Endodermal cell (in vitro differentiated cells): ENCODE measurements around the gene ARHGAP26. TPM values are rescaled to one million over a fixed set of nuclear protein-coding genes. Genes with fewer than 3 reads are reported as not detected.

Experiments used
- DNase-seq: peaks from one replicate; pipeline ENCODE4 v3.0.0-alpha.2; 2017
- H3K27ac ChIP-seq: 2 replicates; pipeline ENCODE4 v1.5.1; 2013; ENCODE audit warnings: mild to moderate bottlenecking, low read depth, low read length, moderate library complexity
- H3K27me3 ChIP-seq: 2 replicates; pipeline ENCODE4 v1.6.1; 2013; ENCODE audit warnings: mild to moderate bottlenecking, low read length, moderate library complexity; ENCODE audit not compliant: insufficient read depth, control insufficient read depth, poor library complexity, severe bottlenecking
- H3K36me3 ChIP-seq: 2 replicates; pipeline ENCODE4 v1.7.0; 2013; ENCODE audit warnings: mild to moderate bottlenecking, low read length, moderate library complexity; ENCODE audit not compliant: control insufficient read depth, insufficient read depth
- H3K4me1 ChIP-seq: one replicate; pipeline ENCODE4 v1.7.0; 2013; ENCODE audit warnings: low read length; ENCODE audit not compliant: control insufficient read depth, insufficient read depth
- H3K4me3 ChIP-seq: 2 replicates; pipeline ENCODE4 v1.5.1; 2013; ENCODE audit warnings: mild to moderate bottlenecking, low read length, moderate library complexity
- H3K9ac ChIP-seq: 2 replicates; pipeline ENCODE4 v1.6.1; 2013; ENCODE audit warnings: mild to moderate bottlenecking, low read length, moderate library complexity; ENCODE audit not compliant: poor library complexity, severe bottlenecking; ENCODE audit errors: extremely low read depth
- H3K9me3 ChIP-seq: 2 replicates; pipeline ENCODE4 v1.6.1; 2013; ENCODE audit warnings: mild to moderate bottlenecking, low read length, moderate library complexity; ENCODE audit not compliant: control insufficient read depth
- H3K27ac Mint-ChIP-seq: 2 replicates; pipeline ENCODE4 v1.8.0; 2020; ENCODE audit warnings: mixed read lengths
- H3K27me3 Mint-ChIP-seq: 2 replicates; pipeline ENCODE4 v1.8.0; 2021; ENCODE audit warnings: mild to moderate bottlenecking, mixed read lengths; ENCODE audit not compliant: insufficient read depth
- H3K36me3 Mint-ChIP-seq: 2 replicates; pipeline ENCODE4 v1.8.0; 2020; ENCODE audit warnings: low read depth, mixed read lengths
- H3K4me1 Mint-ChIP-seq: 2 replicates; pipeline ENCODE4 v1.8.0; 2020; ENCODE audit warnings: mixed read lengths
- H3K4me3 Mint-ChIP-seq: 2 replicates; pipeline ENCODE4 v1.8.0; 2020; ENCODE audit warnings: mild to moderate bottlenecking, moderate library complexity, mixed read lengths
- H3K9me3 Mint-ChIP-seq: 2 replicates; pipeline ENCODE4 v1.8.0; 2020; ENCODE audit warnings: mild to moderate bottlenecking, mixed read lengths
- CTCF ChIP-seq: fragments of 200-600 bp; sonication (generic); conservative IDR thresholded peaks from 2 replicates; pipeline ENCODE4 v1.5.0; 2021; ENCODE audit warnings: antibody characterized with exemption, mild to moderate bottlenecking
- WGBS, 2 experiments: methylation state at CpG; one replicate each; pipeline versions ENCODE4 v1.1.5 to v1.1.7; 2013; ENCODE audit warnings: missing lambda C conversion rate in 2 of 2, mixed read lengths in 1 of 2; ENCODE audit not compliant: insufficient coverage in 1 of 2, insufficient read length in 1 of 2; 5-methylcytosine and 5-hydroxymethylcytosine counted together
- total RNA-seq, 2 donors: library from RNA; stranded (reverse); fragmentation: NEBNext Ultra II Directional in 1 of 2; extraction: Animal tissue kit (Norgen Biotek cat#: 25700) in 1 of 2; gene quantifications; 2 replicates in 1 of 2; 3 replicates in 1 of 2; pipeline ENCODE4 v1.2.1, GENCODE V29; 2021

Gene ARHGAP26
- total RNA-seq, 2 donors from 2014 or later, result 49.2 to 60.5 TPM

GRCh38 chr5:142901476-142902185 is 131.5 kb downstream of the ARHGAP26 start:
- no peak for DNase-seq
- Histone ChIP-seq H3K4me3 (no peak overlapping the region), H3K36me3 (peaks cover 31% of the 10 kb centered on the region), H3K27me3 (no peaks in the 10 kb centered on the region), H3K9ac (no peak overlapping the region), H3K9me3 (no peaks in the 10 kb centered on the region), H3K27ac (peak overlapping the region; percentile 58), H3K4me1 (peaks cover 29% of the 10 kb centered on the region)
- Mint-ChIP-seq H3K4me3 (no peak overlapping the region), H3K27ac (peak overlapping the region; percentile 80), H3K27me3 (no peaks in the 10 kb centered on the region), H3K9me3 (no peaks in the 10 kb centered on the region), H3K4me1 (peaks cover 58% of the 10 kb centered on the region), H3K36me3 (peaks cover 36% of the 10 kb centered on the region)
- 75 to 88% methylated on average over 2 to 3 of the region's 3 CpGs for WGBS, 2 experiments
- no peak for TF ChIP-seq CTCF

GRCh38 chr5:142902186-142902965 is 132.2 kb downstream of the ARHGAP26 start:
- Histone ChIP-seq H3K9me3 (no peaks in the 10 kb centered on the region), H3K4me1 (peaks cover 23% of the 10 kb centered on the region), H3K27ac (peak overlapping the region; percentile 58), H3K9ac (no peak overlapping the region), H3K36me3 (peaks cover 31% of the 10 kb centered on the region), H3K27me3 (no peaks in the 10 kb centered on the region), H3K4me3 (no peak overlapping the region)
- H3K4me3 Mint-ChIP-seq, result no peak overlapping the region
- no peaks in the 10 kb centered on the region for H3K27me3 Mint-ChIP-seq
- no peak for DNase-seq
- no peak for TF ChIP-seq CTCF
- H3K36me3 Mint-ChIP-seq, result peaks cover 41% of the 10 kb centered on the region
- peaks cover 54% of the 10 kb centered on the region for H3K4me1 Mint-ChIP-seq
- H3K27ac Mint-ChIP-seq, result peak overlapping the region; percentile 80
- H3K9me3 Mint-ChIP-seq, result no peaks in the 10 kb centered on the region
- 80 to 95% methylated on average over 9 to 10 of the region's 10 CpGs for WGBS, 2 experiments

GRCh38 chr5:142904416-142904815 is 134.2 kb downstream of the ARHGAP26 start:
- no peaks in the 10 kb centered on the region for H3K9me3 Mint-ChIP-seq
- 89% methylated on average over 4 of the region's 4 CpGs; no CpG with 5 or more reads in 1 of the 2 experiments for WGBS, 2 experiments
- H3K4me3 Mint-ChIP-seq, result no peak overlapping the region
- no peak for TF ChIP-seq CTCF
- H3K27me3 Mint-ChIP-seq, result no peaks in the 10 kb centered on the region
- peak overlapping the region; percentile 63 for H3K27ac Mint-ChIP-seq
- no peak for DNase-seq
- Histone ChIP-seq H3K27ac (no peak overlapping the region), H3K36me3 (peaks cover 36% of the 10 kb centered on the region), H3K4me1 (peaks cover 21% of the 10 kb centered on the region), H3K27me3 (no peaks in the 10 kb centered on the region), H3K9ac (no peak overlapping the region), H3K9me3 (no peaks in the 10 kb centered on the region), H3K4me3 (no peak overlapping the region)
- peaks cover 50% of the 10 kb centered on the region for H3K4me1 Mint-ChIP-seq
- H3K36me3 Mint-ChIP-seq, result peaks cover 53% of the 10 kb centered on the region
